ENCODE results near the gene ZNF862.
"Not testable (repeated sequence)": the region's sequence is repeated elsewhere in the genome, so short reads cannot be mapped to it uniquely, and the experiment has no call there.

Gene ZNF862

DNA sequence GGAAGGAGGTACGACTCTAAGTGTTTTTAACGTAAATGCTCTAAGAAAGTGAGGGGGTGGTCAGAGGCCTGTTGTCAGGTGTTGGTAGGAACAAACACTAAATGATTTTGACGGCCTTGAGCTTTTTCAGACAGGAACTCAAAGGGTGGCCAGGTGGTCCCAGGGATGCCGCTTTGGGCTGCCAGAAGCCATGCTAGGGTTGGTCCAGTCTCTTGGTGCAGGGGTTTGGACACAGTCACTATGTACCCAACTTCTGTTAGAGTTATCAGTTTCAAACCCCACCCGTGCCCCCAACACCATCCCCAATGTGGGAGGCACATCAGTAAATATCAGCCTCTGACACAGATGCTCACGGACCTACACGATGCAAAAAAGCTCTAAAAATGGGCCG lies 44.9 kb downstream of the ZNF862 start:
- no peak for DNase-seq

DNA sequence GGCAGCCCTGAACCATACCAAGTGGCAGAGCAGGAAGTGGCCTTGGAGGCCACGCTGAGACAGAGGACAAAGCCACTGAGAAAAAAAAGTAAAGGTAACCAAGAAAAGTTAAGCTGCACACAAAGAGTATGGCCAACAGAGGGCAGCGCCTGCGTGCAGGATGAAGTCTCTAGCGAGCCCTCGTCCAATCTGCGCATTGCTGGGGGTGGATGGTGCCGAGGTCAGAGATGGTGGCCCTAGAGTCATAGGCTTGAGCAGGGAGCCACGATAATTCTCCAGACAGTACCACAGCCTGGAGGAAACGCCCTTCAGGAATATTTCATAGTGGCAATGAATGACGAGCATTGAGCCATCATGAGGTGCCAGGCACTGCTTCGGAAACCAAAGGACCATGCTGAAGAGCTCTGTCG lies 45.3 kb downstream of the ZNF862 start:
- DNase-seq, result peak; percentile 40

- DNase-seq, result no peak
These were observed 45.8 kb downstream of the ZNF862 start for GRCh38 chr7:149884016-149884415.

GRCh38 chr7:149884541-149884940 lies 46.4 kb downstream of the ZNF862 start:
- DNase-seq, result no peak

DNA sequence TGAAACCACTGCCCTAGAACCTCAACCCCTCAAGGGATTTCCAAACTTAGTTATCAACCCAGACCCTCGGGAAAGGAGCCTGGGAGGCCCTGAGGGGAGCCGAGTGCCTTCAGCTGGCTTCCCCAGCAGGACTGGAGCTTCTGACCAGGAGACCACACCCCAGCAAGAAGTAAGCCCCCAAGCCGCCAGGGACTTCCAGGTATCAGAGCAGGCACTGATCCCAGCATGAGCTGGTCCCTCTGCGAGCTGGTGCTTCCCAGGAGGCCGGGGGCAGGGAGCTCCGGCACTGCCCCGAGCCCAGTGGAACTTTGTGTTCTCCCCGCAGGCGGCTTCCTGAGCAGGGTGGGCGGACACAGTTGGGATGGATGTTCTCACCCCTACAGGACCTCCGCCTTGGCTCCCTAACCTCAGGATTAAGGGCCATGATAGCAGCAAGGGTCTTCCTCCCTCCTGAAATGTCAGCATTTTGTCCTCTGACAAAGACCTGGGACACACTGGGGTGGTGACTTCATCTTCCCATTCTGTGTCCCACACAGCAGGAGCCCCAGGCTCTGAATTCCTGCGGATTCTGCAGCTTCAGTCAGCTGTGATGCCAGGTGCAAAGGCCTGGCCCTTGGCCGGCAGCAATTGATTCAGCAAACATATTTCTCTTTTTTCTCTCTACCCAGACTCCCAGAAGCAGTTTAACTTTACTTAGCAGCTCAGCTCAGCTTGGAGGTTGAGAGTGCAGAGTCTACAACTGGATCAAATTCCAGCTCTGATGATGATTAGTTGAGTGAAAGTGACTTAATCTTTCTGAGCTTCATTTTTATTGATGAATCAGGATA lies 47.2 kb downstream of the ZNF862 start:
- no peak for DNase-seq

GRCh38 chr7:149886018-149886415 lies 47.8 kb downstream of the ZNF862 start:
- no peak for DNase-seq

DNA sequence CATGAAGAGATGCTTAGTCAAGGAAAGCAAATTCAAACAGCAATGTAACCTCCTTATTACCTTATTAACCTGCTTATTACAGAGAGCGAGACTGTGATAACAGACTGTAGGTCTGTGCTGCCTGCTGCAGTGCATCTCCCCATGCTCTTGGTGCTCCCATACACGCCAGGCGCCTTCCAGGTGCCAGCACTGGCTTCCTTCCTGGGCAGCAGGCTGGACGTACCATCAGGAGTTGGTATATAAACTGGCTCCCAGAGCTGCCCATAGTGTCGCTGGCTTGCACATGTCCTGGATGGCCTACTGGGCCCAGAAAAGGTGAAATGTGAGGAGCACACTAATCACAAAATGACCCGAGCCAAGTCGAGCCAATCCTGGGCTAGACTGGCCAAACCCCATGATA lies 49.1 kb downstream of the ZNF862 start:
- no peak for DNase-seq

DNA sequence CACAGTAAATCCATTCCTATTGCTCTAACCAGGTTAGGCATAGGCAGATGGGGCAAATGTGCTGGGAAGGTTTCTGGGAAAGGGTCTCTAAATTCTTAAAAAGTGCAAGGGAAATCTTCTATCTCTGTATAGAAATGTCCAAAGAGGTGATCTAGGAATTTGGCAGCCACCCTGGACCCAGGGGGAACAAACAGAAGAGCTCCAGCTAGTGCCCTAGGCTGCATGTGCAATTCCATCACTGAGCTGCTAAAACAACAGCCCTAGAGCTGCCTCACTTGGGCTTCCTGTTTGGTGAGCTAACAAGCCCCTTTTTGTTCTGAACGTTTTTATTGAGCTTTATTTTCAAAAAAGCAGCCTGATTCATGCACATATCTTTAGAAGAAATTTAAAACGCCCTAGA lies 52.5 kb downstream of the ZNF862 start:
- not testable (repeated sequence) for DNase-seq

DNA sequence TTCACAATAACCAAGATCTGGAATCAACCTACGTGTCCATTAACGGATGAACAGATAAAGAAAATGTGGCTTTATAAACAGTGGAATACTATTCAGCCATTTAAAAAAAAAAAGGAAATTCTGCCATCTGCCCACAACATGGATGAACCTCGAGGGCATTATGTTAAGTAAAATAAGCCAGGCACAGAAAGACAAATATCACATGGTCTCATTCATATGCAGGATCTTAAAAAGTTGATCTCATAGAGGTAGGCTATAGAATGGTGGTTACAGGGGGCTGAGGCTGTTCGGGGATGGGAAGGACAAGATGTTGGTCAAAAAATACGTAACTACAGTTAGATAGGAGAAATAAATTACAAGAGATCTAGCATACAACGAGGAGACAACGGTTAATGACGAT lies 56.8 kb downstream of the ZNF862 start:
- not testable (repeated sequence) for DNase-seq

- not testable (repeated sequence) for DNase-seq
These were observed 69.7 kb downstream of the ZNF862 start for GRCh38 chr7:149907776-149908376.

GRCh38 chr7:149910219-149910618 lies 72.0 kb downstream of the ZNF862 start:
- not testable (repeated sequence) for DNase-seq

DNA sequence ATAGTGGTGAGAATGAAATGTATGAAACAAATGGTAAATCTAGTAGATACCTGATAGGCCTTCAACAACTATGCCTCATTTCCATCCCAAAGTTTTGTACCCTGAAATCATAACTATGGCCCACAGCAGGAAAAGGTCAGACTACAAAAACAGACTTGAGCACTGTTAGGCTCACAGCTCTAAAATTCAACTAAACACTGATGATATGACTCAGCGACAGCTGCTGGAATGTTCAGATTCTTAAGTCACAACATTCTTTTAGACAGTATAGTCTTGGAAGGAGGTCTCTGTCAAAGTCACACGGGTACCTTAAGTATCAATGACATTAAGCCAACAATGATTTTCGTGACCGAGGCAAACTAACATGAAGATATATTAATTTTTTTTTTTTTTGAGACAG lies 74.0 kb downstream of the ZNF862 start:
- not testable (repeated sequence) for DNase-seq
